ENCODE data around the gene ATG9B. TPM values are rescaled to one million over a fixed set of nuclear protein-coding genes. Genes with fewer than 3 reads are reported as not detected.
A peak's percentile ranks its signal among the peaks of the same experiment; 100 is the strongest.

ATG9B gene
- total and polyA plus RNA-seq, 9 of the 15 experiments (the other 6 are each of a cell fraction or from before 2014, with no cell fraction given), result 0.29 to 8.0 (median 2.1) TPM

- TF ChIP-seq CBX3 (IDR thresholded peaks at IDR 0.05; ENCODE audit: borderline replicate concordance in 1 of 2, low read length in 2 of 2) (peak in 1 of 2 experiments; percentile 3; a peak in 1 of 3 replicates), CBX1 (IDR thresholded peaks at IDR 0.05; ENCODE audit: low read depth) (no peak), ZNF766 (CRISPR knock-in tag; conservative IDR thresholded peaks at IDR 0.05) (no peak), ZNF184 (CRISPR knock-in tag; IDR thresholded peaks at IDR 0.05) (no peak), ZKSCAN8 (CRISPR knock-in tag; IDR thresholded peaks at IDR 0.05) (no peak), SRSF3 (IDR thresholded peaks at IDR 0.05; ENCODE audit: insufficient read depth, low read length) (no peak), RUNX1 (IDR thresholded peaks at IDR 0.05; ENCODE audit: low read depth) (no peak), NEUROD1 (IDR thresholded peaks at IDR 0.05; ENCODE audit: borderline replicate concordance, low read depth, low read length, partially characterized antibody) (no peak), KDM5B (IDR thresholded peaks at IDR 0.05; ENCODE audit: insufficient replicate concordance, low read depth, low read length) (no peak), GTF2A2 (tag; IDR thresholded peaks at IDR 0.05) (no peak), EP400 (IDR thresholded peaks at IDR 0.05) (no peak), REST (IDR thresholded peaks at IDR 0.05; ENCODE audit: borderline replicate concordance) (peak; percentile 14; the same call in 1 of the 2 replicates), REST (CRISPR knock-in tag; IDR thresholded peaks at IDR 0.05; ENCODE audit: low read depth) (no peak), ZNF263 (CRISPR knock-in tag; IDR thresholded peaks at IDR 0.05; ENCODE audit: borderline replicate concordance) (peak; percentile 60; the same call in 1 of the 2 replicates), CGGBP1 (CRISPR knock-in tag; IDR thresholded peaks at IDR 0.05) (no peak), POLR2AphosphoS5 (IDR thresholded peaks at IDR 0.05; ENCODE audit: control insufficient read depth, insufficient read depth, low read depth, low read length) (no peak), COPS2 (conservative IDR thresholded peaks at IDR 0.05) (no peak), SUPT5H (IDR thresholded peaks at IDR 0.05) (0 out of 2 replicates have a peak, but pooled peaks have one; percentile 23), HES1 (IDR thresholded peaks at IDR 0.05; ENCODE audit: low read depth) (no peak), ZBED1 (IDR thresholded peaks at IDR 0.05) (no peak)
These were observed 32.6 kb upstream of the ATG9B start (continued) for GRCh38 chr7:151056666-151057505.
